ENCODE results near the gene PRDX5. TPM values are rescaled to one million over a fixed set of nuclear protein-coding genes. Genes with fewer than 3 reads are reported as not detected.
A peak's percentile ranks its signal among the peaks of the same experiment; 100 is the strongest.
"Not testable (repeated sequence)": the region's sequence is repeated elsewhere in the genome, so short reads cannot be mapped to it uniquely, and the experiment has no call there.

Gene PRDX5
- total and polyA plus RNA-seq, 5 donors = 258 to 683 (median 324) TPM

DNA sequence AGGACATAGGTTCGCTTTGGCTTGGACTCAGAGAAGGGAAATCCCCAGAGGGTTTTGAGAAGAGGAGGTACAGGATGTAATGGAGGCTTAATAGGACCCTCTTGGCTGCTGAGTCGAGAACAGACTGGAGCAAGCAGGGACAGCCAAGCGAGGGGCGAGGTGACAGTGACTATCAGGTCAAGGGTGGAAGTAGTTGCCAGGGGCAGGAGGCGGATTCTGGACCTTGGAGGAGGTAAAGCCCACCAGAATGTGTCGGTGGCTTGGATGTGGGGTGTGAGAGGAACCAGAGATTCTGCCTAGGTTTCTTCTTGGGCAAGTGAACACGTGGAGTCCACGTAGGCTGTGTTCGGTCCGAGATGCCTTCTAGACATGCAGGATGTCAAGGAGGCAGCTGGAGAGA, 5.0 kb upstream of the PRDX5 start:
- WGBS = 88% methylated on average over 10 of the region's 10 CpGs
- no peaks in the 10 kb centered on the region for H3K4me1 ChIP-seq (ENCODE audit: control insufficient read depth, insufficient read depth, low read length)
- no peaks in the 10 kb centered on the region for H3K27me3 ChIP-seq (ENCODE audit: control insufficient read depth, insufficient read depth)
- intact Hi-C loops (cut with DNase I) = no loop called here
- H3K9me3 ChIP-seq (ENCODE audit: control insufficient read depth, low read length) = no peaks in the 10 kb centered on the region
- H3K4me3 ChIP-seq (ENCODE audit: low read length) = no peak overlapping the region
- no peak overlapping the region for H3K27ac ChIP-seq (ENCODE audit: low read length)
- ATAC-seq = no peak
- peak in 2 of 3 donors; percentile 33 to 39 for DNase-seq

GRCh38 chr11:64313491-64314145, 4.3 kb upstream of the PRDX5 start:
- Histone ChIP-seq H3K4me1 (ENCODE audit: control insufficient read depth, insufficient read depth, low read length) (no peaks in the 10 kb centered on the region), H3K27me3 (ENCODE audit: control insufficient read depth, insufficient read depth) (no peaks in the 10 kb centered on the region), H3K27ac (ENCODE audit: low read length) (peak overlapping the region; percentile 10), H3K4me3 (ENCODE audit: low read length) (no peak overlapping the region), H3K9me3 (ENCODE audit: control insufficient read depth, low read length) (no peaks in the 10 kb centered on the region)
- 56% methylated on average over 18 of the region's 18 CpGs for WGBS
- ATAC-seq (peak; percentile 5 to 19), DNase-seq (peak; percentile 84 to 92 (median 89))
- intact Hi-C loops (cut with DNase I) = no loop called here

- no peaks in the 10 kb centered on the region for H3K9me3 ChIP-seq (ENCODE audit: control insufficient read depth, low read length)
- WGBS = 69% methylated on average over 19 of the region's 19 CpGs
- no peak for ATAC-seq
- H3K4me3 ChIP-seq (ENCODE audit: low read length) = no peak overlapping the region
- H3K27me3 ChIP-seq (ENCODE audit: control insufficient read depth, insufficient read depth) = no peaks in the 10 kb centered on the region
- peak in 1 of 3 donors; percentile 38 for DNase-seq
- no peaks in the 10 kb centered on the region for H3K4me1 ChIP-seq (ENCODE audit: control insufficient read depth, insufficient read depth, low read length)
- intact Hi-C loops (cut with DNase I) = no loop called here
- H3K27ac ChIP-seq (ENCODE audit: low read length) = peak overlapping the region; percentile 10
These were observed 3.6 kb upstream of the PRDX5 start for GRCh38 chr11:64314146-64314804.

GRCh38 chr11:64314805-64315561, 2.9 kb upstream of the PRDX5 start:
- no peaks in the 10 kb centered on the region for H3K4me1 ChIP-seq (ENCODE audit: control insufficient read depth, insufficient read depth, low read length)

GRCh38 chr11:64315667-64316526, 2.0 kb upstream of the PRDX5 start:
- intact Hi-C loops (cut with DNase I); DNase-seq; H3K9me3 ChIP-seq (ENCODE audit: control insufficient read depth, low read length); ATAC-seq; H3K4me1 ChIP-seq (ENCODE audit: control insufficient read depth, insufficient read depth, low read length); H3K4me3 ChIP-seq (ENCODE audit: low read length); H3K27me3 ChIP-seq (ENCODE audit: control insufficient read depth, insufficient read depth); H3K27ac ChIP-seq (ENCODE audit: low read length): not testable (repeated sequence)
- WGBS = 71% methylated on average over 25 of the region's 25 CpGs

More at GRCh38 chr11:64314805-64315561, 2.9 kb upstream of the PRDX5 start:
- intact Hi-C loops (cut with DNase I) = no loop called here
- DNase-seq (peak in 2 of 3 donors; percentile 60 to 68), ATAC-seq (no peak)
- WGBS = 88% methylated on average over 24 of the region's 24 CpGs
- H3K9me3 ChIP-seq (ENCODE audit: control insufficient read depth, low read length) = no peaks in the 10 kb centered on the region
- H3K27ac ChIP-seq (ENCODE audit: low read length) = no peak overlapping the region
- no peaks in the 10 kb centered on the region for H3K27me3 ChIP-seq (ENCODE audit: control insufficient read depth, insufficient read depth)
- H3K4me3 ChIP-seq (ENCODE audit: low read length) = no peak overlapping the region

GRCh38 chr11:64316672-64317324, 1.1 kb upstream of the PRDX5 start:
- ATAC-seq (no peak), DNase-seq (no peak)
- WGBS = 8% methylated on average over 32 of the region's 32 CpGs
- Histone ChIP-seq H3K4me1 (ENCODE audit: control insufficient read depth, insufficient read depth, low read length) (no peaks in the 10 kb centered on the region), H3K9me3 (ENCODE audit: control insufficient read depth, low read length) (no peaks in the 10 kb centered on the region), H3K27ac (ENCODE audit: low read length) (peak overlapping the region; percentile 98), H3K27me3 (ENCODE audit: control insufficient read depth, insufficient read depth) (no peaks in the 10 kb centered on the region), H3K4me3 (ENCODE audit: low read length) (peak overlapping the region; percentile 82)
- intact Hi-C loops (cut with DNase I) = no loop called here

GRCh38 chr11:64317325-64317960, 478 bp upstream of the PRDX5 start, which contains the start of gene TRMT112:
TRMT112 (minus strand) TSS chr11:64317559; CDS start chr11:64317526, 33 bp downstream.
- Histone ChIP-seq H3K9me3 (ENCODE audit: control insufficient read depth, low read length) (no peaks in the 10 kb centered on the region), H3K4me1 (ENCODE audit: control insufficient read depth, insufficient read depth, low read length) (no peaks in the 10 kb centered on the region), H3K27me3 (ENCODE audit: control insufficient read depth, insufficient read depth) (no peaks in the 10 kb centered on the region), H3K4me3 (ENCODE audit: low read length) (peak within 1 kb of the TSS; percentile 82), H3K27ac (ENCODE audit: low read length) (peak within 1 kb of the TSS; percentile 98)
- intact Hi-C loops (cut with DNase I) = no loop called here
- DNase-seq (peak; percentile 96 to 97 (median 96)), ATAC-seq (peak; percentile 85 to 86)
- under 1% methylated on average over 43 of the region's 43 CpGs for WGBS

DNA sequence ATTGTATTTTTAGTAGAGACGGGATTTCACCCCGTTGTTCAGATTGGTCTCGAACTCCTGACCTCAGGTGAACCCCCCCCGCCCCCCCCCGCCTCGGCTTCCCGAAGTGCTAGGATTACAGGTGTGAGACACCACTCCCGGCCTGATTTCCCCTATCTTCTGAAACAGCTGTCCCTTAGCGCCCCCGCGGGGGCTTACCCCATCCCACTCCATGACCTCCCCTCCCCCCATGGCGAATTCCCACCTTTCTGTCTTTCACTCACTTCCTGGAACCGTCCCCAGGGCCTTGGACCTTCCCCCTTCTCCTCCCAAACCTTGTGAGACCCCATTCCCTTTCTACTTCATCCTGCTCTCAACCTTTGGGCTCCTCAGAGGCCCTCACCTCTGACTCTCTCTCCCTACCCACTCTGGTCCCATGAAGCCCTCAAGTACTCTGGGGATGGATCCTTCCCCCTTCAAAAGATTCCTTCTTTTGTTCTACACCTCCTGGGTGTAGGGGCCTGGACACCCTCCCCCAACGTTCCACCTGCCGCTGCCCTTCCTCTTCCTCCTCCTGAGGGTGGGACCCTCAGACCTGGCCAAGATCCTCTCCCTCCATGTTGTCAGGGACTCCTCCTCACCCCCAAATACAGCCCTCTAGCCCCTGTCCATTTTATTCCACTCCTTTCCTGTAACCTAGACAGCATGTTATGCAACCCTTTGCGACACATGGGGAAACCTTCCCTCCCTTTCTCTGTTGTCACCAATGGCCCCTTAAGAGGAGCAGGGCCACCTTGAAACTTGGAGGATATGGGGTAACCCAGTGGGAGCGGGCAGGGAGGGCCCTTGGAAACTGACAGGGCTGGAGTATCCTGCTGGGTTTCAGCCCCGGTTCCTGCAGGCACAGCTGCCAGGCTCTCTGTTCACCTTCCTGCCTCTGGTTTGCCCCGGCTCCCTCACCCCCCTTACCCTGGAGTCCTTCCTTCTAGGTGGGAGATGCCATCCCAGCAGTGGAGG, 1.1 kb downstream of the PRDX5 start:
- peak in 1 of 3 donors; percentile 68 for DNase-seq
- no peaks in the 10 kb centered on the region for H3K9me3 ChIP-seq (ENCODE audit: control insufficient read depth, low read length)
- WGBS = 24% methylated on average over 19 of the region's 19 CpGs
- no peaks in the 10 kb centered on the region for H3K4me1 ChIP-seq (ENCODE audit: control insufficient read depth, insufficient read depth, low read length)
- intact Hi-C loops (cut with DNase I) = no loop called here
- no peak for ATAC-seq
- H3K27me3 ChIP-seq (ENCODE audit: control insufficient read depth, insufficient read depth) = no peaks in the 10 kb centered on the region
- H3K4me3 ChIP-seq (ENCODE audit: low read length) = peak overlapping the region; percentile 82
- H3K27ac ChIP-seq (ENCODE audit: low read length) = peak overlapping the region; percentile 28

DNA sequence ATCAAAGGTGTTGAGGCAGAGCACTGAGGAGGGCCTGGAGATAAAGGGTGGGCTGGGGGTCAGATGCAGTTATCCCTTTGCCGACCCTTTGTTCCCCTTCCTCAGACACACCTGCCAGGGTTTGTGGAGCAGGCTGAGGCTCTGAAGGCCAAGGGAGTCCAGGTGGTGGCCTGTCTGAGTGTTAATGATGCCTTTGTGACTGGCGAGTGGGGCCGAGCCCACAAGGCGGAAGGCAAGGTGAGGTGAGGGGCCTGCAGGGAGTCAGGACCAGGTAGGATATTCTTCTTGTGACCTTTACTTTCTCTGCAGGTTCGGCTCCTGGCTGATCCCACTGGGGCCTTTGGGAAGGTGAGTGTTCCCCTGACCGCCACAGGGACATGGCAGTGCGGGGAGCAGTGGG, 2.6 kb downstream of the PRDX5 start:
- Histone ChIP-seq H3K4me3 (ENCODE audit: low read length) (no peak overlapping the region), H3K27me3 (ENCODE audit: control insufficient read depth, insufficient read depth) (no peaks in the 10 kb centered on the region), H3K4me1 (ENCODE audit: control insufficient read depth, insufficient read depth, low read length) (no peaks in the 10 kb centered on the region), H3K9me3 (ENCODE audit: control insufficient read depth, low read length) (no peaks in the 10 kb centered on the region), H3K27ac (ENCODE audit: low read length) (no peak overlapping the region)
- 95% methylated on average over 7 of the region's 7 CpGs for WGBS
- intact Hi-C loops (cut with DNase I) = no loop called here
- DNase-seq (peak in 2 of 3 donors; percentile 28 to 31), ATAC-seq (no peak)
